GM20431 (cell line): Measurements from ENCODE around the gene SERGEF.
"Not testable (repeated sequence)": the region's sequence is repeated elsewhere in the genome, so short reads cannot be mapped to it uniquely, and the experiment has no call there.

Experiments used
- in situ Hi-C: fragments of 300-500 bp; cut with MseI, MboI; formaldehyde crosslinking; loops from one replicate; pipeline ENCODE4 v1.15.0; 2020; ENCODE audit warnings: low sequenced_read_pairs; ENCODE audit not compliant: unreplicated experiment

Gene SERGEF

GRCh38 chr11:17875891-17876290 is 137.0 kb downstream of the SERGEF start:
- in situ Hi-C loops: no loop called here

GRCh38 chr11:17873586-17873985 is 139.3 kb downstream of the SERGEF start:
- in situ Hi-C loops: no loop called here

- in situ Hi-C loops: not testable (repeated sequence)
Observed at GRCh38 chr11:17868398-17868797, 144.4 kb downstream of the SERGEF start.

- in situ Hi-C loops: no loop called here
Observed at GRCh38 chr11:17867341-17867740, 145.5 kb downstream of the SERGEF start.

GRCh38 chr11:17865765-17866428 is 146.9 kb downstream of the SERGEF start:
- in situ Hi-C loops: no loop called here

GRCh38 chr11:17864478-17864941 is 148.3 kb downstream of the SERGEF start:
- in situ Hi-C loops: no loop called here

GRCh38 chr11:17861036-17861755 is 151.7 kb downstream of the SERGEF start:
- in situ Hi-C loops: no loop called here

- in situ Hi-C loops: no loop called here
Observed at GRCh38 chr11:17859552-17859951, 153.3 kb downstream of the SERGEF start.

GRCh38 chr11:17855531-17856290 is 157.1 kb downstream of the SERGEF start:
- in situ Hi-C loops: no loop called here

- in situ Hi-C loops: no loop called here
Observed at GRCh38 chr11:17853280-17853679, 159.6 kb downstream of the SERGEF start.

GRCh38 chr11:17852246-17852645 is 160.6 kb downstream of the SERGEF start:
- in situ Hi-C loops: no loop called here

- in situ Hi-C loops: no loop called here
Observed at GRCh38 chr11:17851697-17852096, 161.2 kb downstream of the SERGEF start.

- in situ Hi-C loops: no loop called here
Observed at GRCh38 chr11:17850336-17850735, 162.5 kb downstream of the SERGEF start.

GRCh38 chr11:17848715-17849114 is 164.1 kb downstream of the SERGEF start:
- in situ Hi-C loops: no loop called here

GRCh38 chr11:17846852-17847453 is 165.9 kb downstream of the SERGEF start:
- in situ Hi-C loops: no loop called here

- in situ Hi-C loops: no loop called here
Observed at GRCh38 chr11:17845431-17845881, 167.4 kb downstream of the SERGEF start.

- in situ Hi-C loops: no loop called here
Observed at GRCh38 chr11:17840101-17840548, 172.7 kb downstream of the SERGEF start.

GRCh38 chr11:17839450-17839849 is 173.4 kb downstream of the SERGEF start:
- in situ Hi-C loops: no loop called here

GRCh38 chr11:17838102-17838501 is 174.7 kb downstream of the SERGEF start:
- in situ Hi-C loops: no loop called here

GRCh38 chr11:17831883-17832282 is 181.0 kb downstream of the SERGEF start:
- in situ Hi-C loops: no loop called here
